GM21515 (cell line): ENCODE results near the gene PTPN21.

Source experiments
- ATAC-seq: cut with Tn5 transposase; IDR thresholded peaks from one replicate; pipeline ENCODE4 v1.9.1; 2021; ENCODE audit not compliant: unreplicated experiment

PTPN21 gene

GRCh38 chr14:88473791-88474190, 81.0 kb downstream of the PTPN21 start:
- no peak for ATAC-seq

DNA sequence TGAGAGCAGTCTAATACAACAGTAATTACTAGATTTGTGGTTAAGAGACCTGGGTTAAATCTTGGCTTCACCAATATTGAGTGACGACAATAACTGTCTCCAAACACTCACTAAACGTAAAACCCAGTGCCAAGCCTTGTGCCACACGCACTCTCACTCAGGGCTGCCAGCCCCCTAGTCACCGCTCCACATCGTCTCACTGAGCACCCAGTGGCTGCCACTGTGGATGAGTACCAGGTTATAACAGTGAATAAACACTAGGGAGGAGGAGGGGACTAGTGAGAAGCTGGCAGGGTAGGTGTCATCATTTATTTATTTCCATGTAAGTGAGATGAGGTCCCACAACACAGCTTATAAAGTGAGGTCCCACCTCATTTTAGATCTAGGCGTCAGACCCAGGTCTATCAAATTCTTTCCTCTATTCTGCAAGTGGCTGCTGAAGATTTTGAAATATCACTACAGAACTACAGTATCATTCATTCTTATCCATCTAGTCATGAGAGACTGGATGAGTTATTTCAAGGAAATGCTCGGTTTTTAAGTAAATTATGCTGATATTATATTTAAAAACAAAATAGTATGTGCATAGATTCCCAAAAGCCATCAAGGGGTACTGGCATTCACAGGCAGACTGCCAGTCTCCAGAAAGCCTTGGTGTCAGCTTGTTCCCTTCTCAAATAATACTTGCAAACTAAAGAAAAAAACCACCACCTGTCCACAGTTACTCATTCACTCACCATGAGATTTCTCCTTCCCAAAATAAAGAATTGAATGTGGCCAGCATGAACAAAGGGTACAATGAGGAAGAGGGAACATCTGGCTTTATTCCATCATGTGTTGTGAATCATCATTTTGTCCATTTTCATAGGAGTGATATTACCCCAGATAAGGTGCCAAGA, 84.0 kb downstream of the PTPN21 start:
- no peak for ATAC-seq

- ATAC-seq = no peak
Measured at GRCh38 chr14:88468406-88468805, 86.4 kb downstream of the PTPN21 start.

- ATAC-seq = no peak
Measured at GRCh38 chr14:88463318-88463717, 91.5 kb downstream of the PTPN21 start.

DNA sequence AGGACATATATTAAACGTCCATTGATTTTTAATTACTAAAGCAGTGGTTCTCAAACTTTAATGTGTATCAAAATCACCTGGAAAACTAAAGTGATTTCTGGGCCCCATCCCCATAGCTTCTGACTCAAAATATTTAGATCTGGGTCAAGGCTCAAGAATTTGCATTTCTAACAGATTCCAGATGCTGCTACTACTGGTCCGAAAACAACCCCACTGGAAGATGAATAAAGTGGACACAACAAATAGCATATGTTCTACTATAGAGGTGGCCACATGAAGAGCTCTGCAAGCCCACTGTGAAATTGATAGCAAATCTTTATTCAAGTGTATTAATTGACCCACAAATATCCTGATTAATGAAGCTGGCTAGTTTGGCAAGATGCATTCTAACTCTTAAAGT, 99.9 kb downstream of the PTPN21 start:
- no peak for ATAC-seq

DNA sequence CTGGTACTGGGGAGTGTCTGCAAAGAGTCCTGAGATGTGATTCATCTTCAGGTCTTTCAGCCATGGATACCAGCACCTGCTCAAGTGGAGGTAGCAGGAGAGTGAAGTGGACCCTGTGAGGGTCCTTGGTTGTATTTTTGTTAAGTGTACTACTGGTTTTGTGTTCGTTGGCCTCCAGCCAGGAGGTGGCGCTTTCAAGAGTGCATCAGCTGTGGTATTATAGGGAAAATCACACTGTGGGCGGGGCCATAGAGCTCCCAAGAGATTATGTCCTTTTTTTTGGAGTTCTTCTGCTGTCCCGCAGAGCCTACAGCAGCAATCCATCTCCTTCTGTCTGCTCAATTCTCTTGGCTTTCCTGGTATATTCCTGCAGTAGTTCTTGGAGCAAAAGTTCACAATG, 102.6 kb downstream of the PTPN21 start:
- no peak for ATAC-seq

GRCh38 chr14:88439088-88439487, 115.7 kb downstream of the PTPN21 start:
- ATAC-seq = no peak

DNA sequence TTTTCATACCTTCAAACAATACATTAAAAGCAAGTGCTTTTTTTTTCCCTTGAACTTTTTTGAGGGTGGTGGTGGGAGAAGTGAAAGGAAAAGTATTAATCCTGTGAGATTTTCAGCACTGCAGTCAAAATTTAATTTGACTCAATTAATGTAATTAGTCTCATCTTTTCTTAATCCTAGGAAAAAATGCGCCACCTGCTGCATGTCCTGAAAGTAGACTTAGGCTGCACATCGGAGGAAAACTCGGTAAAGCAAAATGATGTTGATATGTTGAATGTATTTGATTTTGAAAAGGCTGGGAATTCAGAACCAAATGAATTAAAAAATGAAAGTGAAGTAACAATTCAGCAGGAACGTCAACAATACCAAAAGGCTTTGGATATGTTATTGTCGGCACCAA, 117.1 kb downstream of the PTPN21 start:
- no peak for ATAC-seq

DNA sequence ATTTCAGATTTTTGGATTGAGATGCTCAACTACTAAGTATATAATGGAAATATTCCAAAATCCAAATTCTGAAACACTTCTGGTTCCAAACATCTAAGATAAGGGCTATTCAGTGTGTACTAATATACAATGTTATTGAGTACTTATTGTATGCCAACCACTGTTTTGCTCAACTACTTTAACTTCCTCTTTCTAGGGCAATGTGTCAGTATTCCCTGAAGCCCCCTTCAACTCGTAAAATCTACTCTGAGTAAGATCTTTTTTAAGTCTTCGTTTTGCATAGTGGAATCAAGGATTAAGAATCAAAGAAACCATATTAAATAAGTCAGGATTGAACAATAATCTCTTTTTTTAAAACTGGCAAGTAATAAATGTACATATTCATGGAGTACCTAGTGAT, 123.8 kb downstream of the PTPN21 start:
- no peak for ATAC-seq

DNA sequence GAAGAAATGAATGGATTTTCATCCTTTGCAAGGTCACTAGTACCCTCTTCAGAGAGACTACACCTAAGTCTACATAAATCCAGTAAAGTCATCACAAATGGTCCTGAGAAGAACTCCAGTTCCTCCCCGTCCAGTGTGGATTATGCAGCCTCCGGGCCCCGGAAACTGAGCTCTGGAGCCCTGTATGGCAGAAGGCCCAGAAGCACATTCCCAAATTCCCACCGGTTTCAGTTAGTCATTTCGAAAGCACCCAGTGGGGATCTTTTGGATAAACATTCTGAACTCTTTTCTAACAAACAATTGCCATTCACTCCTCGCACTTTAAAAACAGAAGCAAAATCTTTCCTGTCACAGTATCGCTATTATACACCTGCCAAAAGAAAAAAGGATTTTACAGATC, 128.5 kb downstream of the PTPN21 start:
- ATAC-seq = no peak

GRCh38 chr14:88424573-88424972, 130.2 kb downstream of the PTPN21 start:
- no peak for ATAC-seq

GRCh38 chr14:88422919-88423650, 131.7 kb downstream of the PTPN21 start:
- ATAC-seq = no peak

GRCh38 chr14:88422047-88422446, 132.8 kb downstream of the PTPN21 start:
- ATAC-seq = no peak

GRCh38 chr14:88421286-88421685, 133.5 kb downstream of the PTPN21 start:
- ATAC-seq = no peak

DNA sequence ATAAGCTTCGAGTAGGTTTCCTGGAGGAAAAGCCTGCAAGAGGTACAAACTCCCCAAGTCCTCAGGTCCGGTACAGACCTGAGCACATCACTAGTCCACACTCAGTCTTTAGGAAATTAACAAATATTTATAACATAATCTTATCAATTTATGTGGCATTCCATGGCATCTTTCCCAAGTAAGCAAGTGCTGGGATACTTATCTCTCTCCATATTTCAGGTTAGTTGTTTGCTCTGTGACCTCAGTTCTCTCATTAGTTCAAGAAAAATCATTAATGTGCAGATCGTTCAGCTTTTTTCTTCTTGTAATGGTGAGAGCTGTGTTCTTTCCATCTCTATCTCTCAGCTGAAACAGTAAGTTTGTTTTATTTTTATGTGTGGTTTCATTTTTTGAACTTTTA, 134.6 kb downstream of the PTPN21 start:
- ATAC-seq = no peak

DNA sequence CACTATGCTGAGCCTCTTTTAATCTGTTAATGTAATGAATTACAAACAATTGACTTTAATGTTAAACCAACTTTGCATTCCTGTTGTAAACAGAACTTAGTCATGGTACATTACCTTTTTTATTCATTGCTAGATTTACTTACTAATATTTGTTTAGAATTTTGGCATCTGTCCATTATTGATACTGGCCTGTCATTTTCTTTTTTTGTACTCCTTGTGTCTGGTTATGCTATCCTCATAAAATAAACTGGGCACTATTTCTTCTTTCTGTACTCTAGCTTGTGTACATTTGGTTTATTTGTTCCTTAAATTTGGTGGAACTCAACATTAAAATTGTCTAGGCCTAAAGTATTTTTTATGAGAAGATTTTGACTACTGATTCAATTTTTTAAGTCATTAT, 137.2 kb downstream of the PTPN21 start:
- ATAC-seq = no peak
